ENCODE measurements around the gene ZNF761.
"Not testable (repeated sequence)": the region's sequence is repeated elsewhere in the genome, so short reads cannot be mapped to it uniquely, and the experiment has no call there.

DNA sequence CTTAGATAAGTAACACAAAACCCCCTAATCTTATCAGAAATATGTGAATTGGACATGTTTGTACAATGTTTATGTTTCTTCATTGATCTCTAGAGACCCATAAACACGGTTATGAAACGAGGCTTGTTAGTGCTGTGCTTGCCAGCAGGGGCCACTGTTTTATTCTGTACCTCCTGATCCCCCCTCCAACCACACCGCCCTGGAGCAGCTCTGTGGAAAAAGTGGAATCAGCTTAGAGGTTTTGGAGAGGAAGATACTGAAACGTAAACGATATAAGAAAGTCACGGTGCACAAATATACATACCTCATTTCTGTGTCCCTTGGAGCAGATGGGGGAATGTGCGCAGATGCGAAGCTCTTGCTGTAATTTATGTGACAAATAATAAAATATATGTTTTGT lies 8.1 kb upstream of the ZNF761 start:
- TF ChIP-seq EZH2phosphoT487 (IDR thresholded peaks at IDR 0.05; ENCODE audit: low read length); EZH2 (optimal IDR thresholded peaks at IDR 0.05; ENCODE audit: low read depth, low read length): not testable (repeated sequence)
- TF ChIP-seq, protein P1, sequence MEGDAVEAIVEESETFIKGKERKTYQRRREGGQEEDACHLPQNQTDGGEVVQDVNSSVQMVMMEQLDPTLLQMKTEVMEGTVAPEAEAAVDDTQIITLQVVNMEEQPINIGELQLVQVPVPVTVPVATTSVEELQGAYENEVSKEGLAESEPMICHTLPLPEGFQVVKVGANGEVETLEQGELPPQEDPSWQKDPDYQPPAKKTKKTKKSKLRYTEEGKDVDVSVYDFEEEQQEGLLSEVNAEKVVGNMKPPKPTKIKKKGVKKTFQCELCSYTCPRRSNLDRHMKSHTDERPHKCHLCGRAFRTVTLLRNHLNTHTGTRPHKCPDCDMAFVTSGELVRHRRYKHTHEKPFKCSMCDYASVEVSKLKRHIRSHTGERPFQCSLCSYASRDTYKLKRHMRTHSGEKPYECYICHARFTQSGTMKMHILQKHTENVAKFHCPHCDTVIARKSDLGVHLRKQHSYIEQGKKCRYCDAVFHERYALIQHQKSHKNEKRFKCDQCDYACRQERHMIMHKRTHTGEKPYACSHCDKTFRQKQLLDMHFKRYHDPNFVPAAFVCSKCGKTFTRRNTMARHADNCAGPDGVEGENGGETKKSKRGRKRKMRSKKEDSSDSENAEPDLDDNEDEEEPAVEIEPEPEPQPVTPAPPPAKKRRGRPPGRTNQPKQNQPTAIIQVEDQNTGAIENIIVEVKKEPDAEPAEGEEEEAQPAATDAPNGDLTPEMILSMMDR (IDR thresholded peaks at IDR 0.05; ENCODE audit: low read length): not testable (repeated sequence)
